Neutrophil (primary cell): ENCODE measurements around the gene UBQLN4.

Experiments used
- H3K27ac ChIP-seq: fragments of 200-600 bp; sonication (generic); 2 replicates; pipeline ENCODE4 v1.5.1; 2016; ENCODE audit warnings: mild to moderate bottlenecking, moderate library complexity
- H3K27me3 ChIP-seq: fragments of 200-600 bp; sonication (generic); 2 replicates; pipeline ENCODE4 v1.6.0; 2016; ENCODE audit warnings: mild to moderate bottlenecking
- H3K36me3 ChIP-seq: fragments of 200-600 bp; sonication (generic); 2 replicates; pipeline ENCODE4 v1.5.1; 2017
- H3K4me1 ChIP-seq, 2 experiments: fragments of 200-600 bp in 1 of 2; sonication (generic) in 1 of 2; 1 replicate in 1 of 2; 2 replicates in 1 of 2; pipeline versions ENCODE4 v1.5.1 to v1.6.1; 2013 to 2016; ENCODE audit warnings: low read depth in 1 of 2, low read length in 1 of 2, mild to moderate bottlenecking in 1 of 2, moderate library complexity in 1 of 2; ENCODE audit not compliant: control insufficient read depth in 1 of 2, insufficient read depth in 1 of 2
- H3K4me3 ChIP-seq, 2 experiments: fragments of 200-600 bp in 1 of 2; sonication (generic) in 1 of 2; 1 replicate in 1 of 2; 2 replicates in 1 of 2; pipeline ENCODE4 v1.5.1; 2013 to 2016; ENCODE audit warnings: low read depth in 1 of 2, low read length in 1 of 2, mild to moderate bottlenecking in 1 of 2, moderate library complexity in 1 of 2
- H3K9me3 ChIP-seq: fragments of 200-600 bp; sonication (generic); 2 replicates; pipeline ENCODE4 v1.5.1; 2016
- CTCF ChIP-seq: fragments of 200-600 bp; sonication (generic); IDR thresholded peaks from 2 replicates; pipeline ENCODE4 v1.5.1; 2016; ENCODE audit warnings: antibody characterized with exemption

Gene UBQLN4

GRCh38 chr1:156090840-156091188 is 37.2 kb upstream of the UBQLN4 start:
- Histone ChIP-seq H3K27ac (no peak overlapping the region), H3K36me3 (no peaks in the 10 kb centered on the region), H3K27me3 (peaks cover 44% of the 10 kb centered on the region), H3K4me3 (no peak overlapping the region), H3K9me3 (no peaks in the 10 kb centered on the region), H3K4me1 (peaks cover 0 to 10% of the 10 kb centered on the region in 2 experiments)
- peak; percentile 66 for TF ChIP-seq CTCF

GRCh38 chr1:156090138-156090839 is 36.7 kb upstream of the UBQLN4 start:
- Histone ChIP-seq H3K9me3 (no peaks in the 10 kb centered on the region), H3K36me3 (no peaks in the 10 kb centered on the region), H3K4me1 (peaks cover 0 to 10% of the 10 kb centered on the region in 2 experiments), H3K27ac (no peak overlapping the region), H3K4me3 (no peak overlapping the region), H3K27me3 (peaks cover 44% of the 10 kb centered on the region)
- TF ChIP-seq CTCF, result no peak

- H3K9me3 ChIP-seq, result no peaks in the 10 kb centered on the region
- no peaks in the 10 kb centered on the region for H3K36me3 ChIP-seq
- peaks cover 0 to 10% of the 10 kb centered on the region in 2 experiments for H3K4me1 ChIP-seq
- TF ChIP-seq CTCF, result no peak
- H3K4me3 ChIP-seq, result no peak overlapping the region
- peaks cover 44% of the 10 kb centered on the region for H3K27me3 ChIP-seq
- no peak overlapping the region for H3K27ac ChIP-seq
These were observed 36.1 kb upstream of the UBQLN4 start for GRCh38 chr1:156089704-156090103.

- H3K27me3 ChIP-seq, result peaks cover 64% of the 10 kb centered on the region
- peaks cover 7 to 25% of the 10 kb centered on the region in 2 experiments for H3K4me1 ChIP-seq
- TF ChIP-seq CTCF, result no peak
- H3K27ac ChIP-seq, result no peak overlapping the region
- H3K36me3 ChIP-seq, result no peaks in the 10 kb centered on the region
- H3K9me3 ChIP-seq, result no peaks in the 10 kb centered on the region
- H3K4me3 ChIP-seq, result no peak overlapping the region
These were observed 32.7 kb upstream of the UBQLN4 start for GRCh38 chr1:156086256-156086662.

- H3K27me3 ChIP-seq, result peaks cover 86% of the 10 kb centered on the region
- peaks cover 7 to 15% of the 10 kb centered on the region in 2 experiments for H3K4me1 ChIP-seq
- no peak for TF ChIP-seq CTCF
- H3K4me3 ChIP-seq, result no peak overlapping the region
- H3K27ac ChIP-seq, result no peak overlapping the region
- H3K36me3 ChIP-seq, result no peaks in the 10 kb centered on the region
- H3K9me3 ChIP-seq, result no peaks in the 10 kb centered on the region
These were observed 30.5 kb upstream of the UBQLN4 start for GRCh38 chr1:156083800-156084790.
